GM18508 (cell line): ENCODE measurements around the gene TEAD2.

Source experiments
- ATAC-seq: cut with Tn5 transposase; IDR thresholded peaks from one replicate; pipeline ENCODE4 v1.9.1; 2021; ENCODE audit warnings: moderate number of reproducible peaks; ENCODE audit not compliant: insufficient read depth, unreplicated experiment

Gene TEAD2

GRCh38 chr19:49362048-49362928, at the start of gene TEAD2:
TEAD2 (minus strand) TSS chr19:49362416; CDS start chr19:49360075, 2,341 bp downstream.
- no peak for ATAC-seq

GRCh38 chr19:49411681-49412326, 49.6 kb upstream of the TEAD2 start:
- no peak for ATAC-seq

- ATAC-seq, result no peak
These were observed 47.3 kb upstream of the TEAD2 start for GRCh38 chr19:49409441-49410029.

DNA sequence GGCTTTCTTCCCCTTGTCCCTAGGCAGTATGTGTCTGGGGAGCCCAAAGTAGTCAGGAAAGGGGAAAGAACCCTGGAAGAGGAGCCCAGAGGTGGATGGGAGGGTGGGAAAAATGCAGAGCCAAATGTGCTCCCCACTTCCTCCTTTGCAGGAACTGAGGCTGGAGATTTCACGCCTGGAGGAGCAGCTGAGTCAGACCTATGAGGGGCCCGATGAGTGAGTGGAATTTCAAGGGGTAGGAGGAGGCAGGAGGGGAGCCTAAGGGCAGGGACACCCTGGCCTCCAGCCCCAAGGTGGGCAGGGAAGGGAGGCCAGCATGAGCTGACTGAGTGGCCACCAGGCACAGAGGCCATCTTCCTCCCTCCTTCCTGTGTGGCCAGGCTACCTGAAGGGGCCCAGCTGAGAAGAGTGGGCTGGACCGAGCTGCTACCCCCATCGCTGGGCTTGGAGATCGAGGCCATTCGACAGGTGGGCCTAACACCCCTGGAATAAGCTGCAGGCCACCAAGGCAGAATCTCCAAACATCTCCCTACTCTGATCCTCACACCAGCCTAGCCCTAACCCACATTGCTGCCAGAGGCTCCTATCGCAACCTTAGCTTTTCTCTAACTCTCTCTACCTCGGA, 46.7 kb upstream of the TEAD2 start:
- ATAC-seq, result no peak

DNA sequence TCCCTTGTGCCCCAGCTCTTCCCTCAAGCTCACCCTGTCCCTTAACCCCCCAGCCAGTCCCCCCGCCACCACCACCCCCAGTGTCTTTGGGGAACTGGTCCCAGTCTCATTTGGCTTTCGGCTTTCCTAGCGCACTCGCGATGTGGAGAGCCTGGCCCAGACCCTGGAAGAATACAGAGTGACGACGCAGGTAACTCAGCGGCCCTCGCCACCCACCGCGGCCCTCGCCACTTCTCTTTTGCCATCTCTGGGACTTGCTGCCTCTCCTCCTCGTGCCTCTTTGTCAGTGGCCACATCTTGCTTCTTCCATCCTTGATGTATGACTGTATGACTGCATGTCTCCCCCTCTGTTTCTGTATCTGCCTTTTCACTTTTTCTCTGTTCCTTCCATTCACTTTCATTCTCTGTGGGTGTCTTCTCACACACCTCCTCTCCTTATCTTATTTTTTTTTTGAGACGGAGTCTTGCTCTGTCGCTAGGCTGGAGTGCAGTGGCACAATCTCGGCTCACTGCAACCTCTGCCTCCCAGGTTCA, 45.3 kb upstream of the TEAD2 start:
- no peak for ATAC-seq

- no peak for ATAC-seq
These were observed 44.9 kb upstream of the TEAD2 start for GRCh38 chr19:49407079-49407478.

- no peak for ATAC-seq
These were observed 41.4 kb upstream of the TEAD2 start for GRCh38 chr19:49403404-49404187.

DNA sequence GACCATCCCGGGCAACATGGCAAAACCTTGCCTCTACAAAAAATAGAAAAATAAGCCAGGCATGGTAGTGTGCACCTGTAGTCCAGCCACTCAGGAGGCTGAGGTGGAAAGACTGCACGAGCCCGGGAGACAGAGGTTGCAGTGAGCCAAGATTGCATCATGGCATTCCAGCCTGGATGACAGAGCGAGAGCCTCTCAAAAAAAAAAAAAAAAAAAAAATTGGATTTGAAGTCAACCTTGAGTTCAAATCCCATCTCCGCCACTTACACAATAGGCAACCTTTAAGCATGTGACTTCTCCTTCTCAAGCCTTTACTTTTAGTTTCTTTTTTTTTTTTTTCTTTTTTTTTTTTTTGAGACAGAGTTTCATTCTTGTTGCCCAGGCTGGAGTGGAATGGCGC, 37.8 kb upstream of the TEAD2 start:
- ATAC-seq, result no peak

- ATAC-seq, result no peak
These were observed 36.7 kb upstream of the TEAD2 start for GRCh38 chr19:49398931-49399330.

DNA sequence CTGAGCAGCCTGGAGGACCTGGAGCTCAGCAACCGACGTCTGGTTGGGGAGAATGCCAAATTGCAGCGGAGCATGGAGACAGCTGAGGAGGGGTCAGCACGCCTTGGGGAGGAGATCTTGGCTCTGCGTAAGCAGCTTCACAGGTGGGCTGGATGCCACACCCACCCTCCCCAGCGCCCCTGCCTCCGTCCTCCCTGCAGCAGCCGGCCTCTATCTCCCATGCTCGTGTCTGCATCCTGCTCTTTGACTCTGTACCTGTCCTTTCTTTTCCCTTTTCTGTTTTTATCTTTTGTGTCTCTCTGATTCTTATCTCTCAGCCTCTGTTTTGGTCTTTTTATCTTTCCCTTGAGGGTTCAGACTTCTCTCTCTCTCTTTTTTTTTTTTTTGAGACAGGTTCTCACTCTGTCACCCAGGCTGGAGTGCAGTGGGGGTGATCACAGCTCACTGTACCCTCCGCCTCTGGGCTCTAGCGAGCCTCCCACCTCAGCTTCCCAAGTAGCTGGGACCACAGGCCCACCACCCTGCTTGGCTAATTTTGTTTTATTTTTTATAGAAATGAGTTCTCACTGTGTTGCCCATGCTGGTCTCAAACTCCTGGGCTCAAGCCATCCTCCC, 35.9 kb upstream of the TEAD2 start:
- no peak for ATAC-seq

- ATAC-seq, result no peak
These were observed 34.7 kb upstream of the TEAD2 start for GRCh38 chr19:49396738-49397505.

- ATAC-seq, result no peak
These were observed 33.6 kb upstream of the TEAD2 start for GRCh38 chr19:49395581-49396407.

DNA sequence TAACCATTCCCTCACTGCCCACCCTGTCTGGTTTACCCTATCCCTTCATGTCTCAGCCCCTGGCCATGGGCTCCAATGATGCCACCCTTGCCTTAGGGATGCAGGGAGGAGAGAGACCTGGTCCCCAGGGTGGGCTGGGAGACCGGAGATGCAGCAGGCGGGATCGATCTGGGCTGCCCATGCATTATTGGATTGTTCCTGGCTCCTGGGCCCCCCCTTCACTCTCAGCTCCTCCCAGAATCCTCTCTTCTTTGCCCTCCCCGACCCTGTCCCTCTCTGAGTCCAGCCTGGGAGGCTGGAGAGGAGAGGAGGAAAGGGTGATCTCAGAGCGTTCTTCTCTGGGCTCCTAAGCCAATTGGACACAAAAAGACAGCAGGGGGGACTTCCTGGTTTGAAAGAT, 31.7 kb upstream of the TEAD2 start:
- no peak for ATAC-seq

GRCh38 chr19:49391581-49392399, 29.6 kb upstream of the TEAD2 start:
- no peak for ATAC-seq

GRCh38 chr19:49390929-49391359, 28.7 kb upstream of the TEAD2 start:
- no peak for ATAC-seq

DNA sequence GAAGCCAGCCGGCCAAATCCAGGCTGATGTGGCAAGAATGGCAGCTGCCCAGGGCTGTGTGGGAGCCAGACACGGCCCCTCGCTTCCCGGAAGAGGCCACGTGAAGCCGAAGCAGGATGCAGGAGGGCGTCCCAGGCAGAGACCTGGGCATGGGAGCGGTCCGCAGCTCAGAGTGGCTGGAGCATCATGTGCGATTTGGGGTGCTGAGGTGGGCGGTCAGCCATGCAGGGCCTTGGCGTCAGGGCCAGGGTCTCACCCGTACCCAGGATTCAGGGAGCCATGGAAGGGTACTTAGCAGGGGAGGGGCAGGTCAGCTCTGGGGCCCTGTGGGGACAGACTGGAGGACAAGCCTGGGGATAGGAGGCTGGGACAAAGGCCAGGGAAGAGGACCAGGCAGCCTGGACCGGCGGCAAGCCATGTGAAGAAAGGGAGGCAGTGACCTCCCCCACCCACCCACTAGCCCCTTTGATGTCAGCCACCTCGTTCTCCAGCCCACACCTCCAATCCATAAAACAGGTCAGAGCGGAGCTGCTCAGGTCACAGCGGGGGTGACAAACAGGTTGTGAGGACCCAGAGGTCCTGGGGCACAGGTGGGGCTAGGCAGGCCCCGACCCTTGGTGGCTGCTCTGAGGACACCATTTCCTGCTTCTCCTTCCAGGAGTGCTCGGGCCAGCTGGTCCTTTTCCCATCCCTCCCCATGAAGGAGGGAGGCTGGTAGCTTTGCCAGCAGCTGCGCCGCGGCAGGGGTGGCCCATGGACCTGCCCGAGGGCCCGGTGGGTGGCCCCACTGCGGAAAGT, 28.1 kb upstream of the TEAD2 start:
- no peak for ATAC-seq
